ENCODE data around the gene CSNK1D.

GRCh38 chr17:82271401-82271800 is 2.1 kb downstream of the CSNK1D start:
- no peak for TF ChIP-seq CTCF (IDR thresholded peaks at IDR 0.05)
- TF ChIP-seq EP300 (IDR thresholded peaks at IDR 0.05), result no peak

All from stomach (tissue), 4 donors.